ENCODE measurements around the gene LY6G5C. TPM values are rescaled to one million over a fixed set of nuclear protein-coding genes. Genes with fewer than 3 reads are reported as not detected.

Gene LY6G5C
- total and polyA plus RNA-seq, 9 of the 15 experiments (the other 6 are each of a cell fraction or from before 2014, with no cell fraction given) = 0.10 to 0.67 (median 0.46) TPM; not detected in 4

DNA sequence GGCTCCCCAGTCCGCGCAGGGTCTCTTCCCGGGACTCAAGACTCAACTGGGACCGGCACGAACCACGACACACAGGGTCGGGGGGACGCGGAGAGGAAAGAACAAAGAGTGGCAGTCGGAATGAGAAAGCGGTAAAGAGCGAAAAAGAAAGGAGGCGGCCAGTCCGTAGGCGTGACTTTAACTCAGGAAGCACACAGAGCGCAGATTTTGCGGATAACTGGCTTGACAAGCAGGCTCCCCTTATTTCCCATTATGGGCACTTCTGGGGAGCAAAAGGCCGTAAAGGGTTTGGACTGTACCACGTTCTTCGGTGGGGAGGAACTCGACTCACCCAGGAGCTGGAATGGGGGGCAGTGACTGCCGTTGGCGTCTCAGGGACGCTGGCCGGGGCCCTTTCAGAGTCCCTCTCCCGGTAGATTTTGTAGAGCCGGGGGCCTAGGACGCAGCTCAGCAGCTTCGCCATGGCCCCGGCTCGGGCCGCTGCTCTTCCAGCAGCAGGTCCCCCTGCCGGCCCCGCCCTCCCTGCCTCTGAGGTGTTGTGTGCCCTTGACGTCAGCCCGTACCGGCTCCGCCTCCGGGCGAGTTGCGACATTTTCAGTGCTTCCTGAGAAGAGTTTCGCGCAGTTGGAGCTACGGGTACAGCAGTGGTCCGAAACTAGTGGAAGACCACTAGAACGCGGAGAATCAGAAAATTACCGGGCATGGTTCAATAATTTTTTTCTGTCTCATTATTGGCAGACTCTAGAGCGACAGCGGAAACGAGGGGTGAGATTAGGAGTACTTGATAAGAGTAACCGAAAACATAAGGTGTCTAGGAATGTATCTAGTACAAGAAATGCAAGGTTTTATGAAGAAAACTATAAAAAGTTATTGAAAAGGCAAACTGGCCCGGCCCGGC lies 22.2 kb upstream of the LY6G5C start, which contains the start of gene ABHD16A (continued):
- TF ChIP-seq ZNF764 (CRISPR knock-in tag; IDR thresholded peaks at IDR 0.05; ENCODE audit: low read depth) (0 out of 2 replicates have a peak, but pooled peaks have one; percentile 45), NONO (IDR thresholded peaks at IDR 0.05; ENCODE audit: low read depth in 2 of 2, low read length in 1 of 2) (peak in 1 of 2 experiments; percentile 98; a peak in 2 of 4 replicates), MECOM (CRISPR knock-in tag; IDR thresholded peaks at IDR 0.05) (no peak), ZNF444 (CRISPR knock-in tag; IDR thresholded peaks at IDR 0.05) (no peak), SETDB1 (IDR thresholded peaks at IDR 0.05; ENCODE audit: low read length) (peak; percentile 41), IFI16 (CRISPR knock-in tag; IDR thresholded peaks at IDR 0.05) (no peak), NCOA6 (IDR thresholded peaks at IDR 0.05) (no peak), AFF4 (CRISPR knock-in tag; IDR thresholded peaks at IDR 0.05) (peak; percentile 85), CBX5 (IDR thresholded peaks at IDR 0.05; ENCODE audit: borderline replicate concordance, low read depth) (no peak), BRCA1 (IDR thresholded peaks at IDR 0.05) (no peak), BRCA1 (CRISPR knock-in tag; IDR thresholded peaks at IDR 0.05) (no peak), XRCC4 (IDR thresholded peaks at IDR 0.05; ENCODE audit: extremely low read depth, insufficient read depth, insufficient read length) (no peak), HDAC1 (IDR thresholded peaks at IDR 0.05) (peak in 1 of 2 experiments; percentile 91; a peak in 2 of 4 replicates), HNRNPLL (IDR thresholded peaks at IDR 0.05; ENCODE audit: low read depth, low read length, poor library complexity, severe bottlenecking) (peak; percentile 99), MYBL2 (IDR thresholded peaks at IDR 0.05; ENCODE audit: low read depth) (no peak), MYBL2 (CRISPR knock-in tag; IDR thresholded peaks at IDR 0.05; ENCODE audit: borderline replicate concordance) (no peak), CC2D1A (IDR thresholded peaks at IDR 0.05) (0 out of 2 replicates have a peak, but pooled peaks have one; percentile 8), ZKSCAN1 (IDR thresholded peaks at IDR 0.05; ENCODE audit: low read depth, low read length) (0 out of 2 replicates have a peak, but pooled peaks have one; percentile 59), ZNF174 (CRISPR knock-in tag; IDR thresholded peaks at IDR 0.05) (no peak), FOXJ3 (CRISPR knock-in tag; IDR thresholded peaks at IDR 0.05) (no peak; the same call in 1 of the 2 replicates), NFRKB (IDR thresholded peaks at IDR 0.05; ENCODE audit: low read depth) (peak; percentile 80)
- TF ChIP-seq, protein P1, sequence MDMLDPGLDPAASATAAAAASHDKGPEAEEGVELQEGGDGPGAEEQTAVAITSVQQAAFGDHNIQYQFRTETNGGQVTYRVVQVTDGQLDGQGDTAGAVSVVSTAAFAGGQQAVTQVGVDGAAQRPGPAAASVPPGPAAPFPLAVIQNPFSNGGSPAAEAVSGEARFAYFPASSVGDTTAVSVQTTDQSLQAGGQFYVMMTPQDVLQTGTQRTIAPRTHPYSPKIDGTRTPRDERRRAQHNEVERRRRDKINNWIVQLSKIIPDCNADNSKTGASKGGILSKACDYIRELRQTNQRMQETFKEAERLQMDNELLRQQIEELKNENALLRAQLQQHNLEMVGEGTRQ (CRISPR knock-in tag; IDR thresholded peaks at IDR 0.05) = no peak
- TF ChIP-seq, protein P2, sequence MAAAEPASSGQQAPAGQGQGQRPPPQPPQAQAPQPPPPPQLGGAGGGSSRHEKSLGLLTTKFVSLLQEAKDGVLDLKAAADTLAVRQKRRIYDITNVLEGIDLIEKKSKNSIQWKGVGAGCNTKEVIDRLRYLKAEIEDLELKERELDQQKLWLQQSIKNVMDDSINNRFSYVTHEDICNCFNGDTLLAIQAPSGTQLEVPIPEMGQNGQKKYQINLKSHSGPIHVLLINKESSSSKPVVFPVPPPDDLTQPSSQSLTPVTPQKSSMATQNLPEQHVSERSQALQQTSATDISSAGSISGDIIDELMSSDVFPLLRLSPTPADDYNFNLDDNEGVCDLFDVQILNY (CRISPR knock-in tag; IDR thresholded peaks at IDR 0.05) = 0 out of 2 replicates have a peak, but pooled peaks have one; percentile 55
- TF ChIP-seq, protein P3, sequence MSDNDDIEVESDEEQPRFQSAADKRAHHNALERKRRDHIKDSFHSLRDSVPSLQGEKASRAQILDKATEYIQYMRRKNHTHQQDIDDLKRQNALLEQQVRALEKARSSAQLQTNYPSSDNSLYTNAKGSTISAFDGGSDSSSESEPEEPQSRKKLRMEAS (CRISPR knock-in tag; IDR thresholded peaks at IDR 0.05) = peak; percentile 39
